Bronchial epithelial cell (primary cell): Measurements from ENCODE around the gene ADCY1. TPM values are rescaled to one million over a fixed set of nuclear protein-coding genes. Genes with fewer than 3 reads are reported as not detected.
A peak's percentile ranks its signal among the peaks of the same experiment; 100 is the strongest.

ENCODE experiments used
- DNase-seq: peaks from one replicate; pipeline ENCODE4 v3.0.0-alpha.2; 2010; ENCODE audit warnings: low read depth
- FAIRE-seq: peaks from 2 replicates; lab custom pipeline; 2011; peaks lifted over from hg19 to GRCh38; lab: Jason Lieb, UNC
- H3K27me3 ChIP-seq: 2 replicates; pipeline ENCODE4 v1.5.1; 2011; ENCODE audit warnings: low read length; ENCODE audit not compliant: control insufficient read depth, insufficient read depth
- H3K36me3 ChIP-seq: 2 replicates; pipeline ENCODE4 v1.5.1; 2011; ENCODE audit warnings: low read length; ENCODE audit not compliant: control insufficient read depth, insufficient read depth
- H3K4me3 ChIP-seq: 2 replicates; pipeline ENCODE4 v1.5.1; 2011; ENCODE audit warnings: mild to moderate bottlenecking, low read depth, low read length, control low read depth
- total RNA-seq: library from RNA; depleted of rRNA; stranded (reverse); fragments of >200 nt; gene quantifications from 2 replicates; pipeline ENCODE4 v1.2.1, GENCODE V29; 2014
- TF ChIP-seq, protein P1 (sequence below): IDR thresholded peaks from 2 replicates; pipeline ENCODE4 v1.5.1; 2011; ENCODE audit warnings: mild to moderate bottlenecking, moderate library complexity, low read length, control low read depth, inconsistent platforms; ENCODE audit not compliant: insufficient read depth, severe bottlenecking

Gene ADCY1
- total RNA-seq, 1 donor from 2014 or later = 0.79 TPM

GRCh38 chr7:45660901-45661211 lies 86.7 kb downstream of the ADCY1 start:
- TF ChIP-seq, protein P1, sequence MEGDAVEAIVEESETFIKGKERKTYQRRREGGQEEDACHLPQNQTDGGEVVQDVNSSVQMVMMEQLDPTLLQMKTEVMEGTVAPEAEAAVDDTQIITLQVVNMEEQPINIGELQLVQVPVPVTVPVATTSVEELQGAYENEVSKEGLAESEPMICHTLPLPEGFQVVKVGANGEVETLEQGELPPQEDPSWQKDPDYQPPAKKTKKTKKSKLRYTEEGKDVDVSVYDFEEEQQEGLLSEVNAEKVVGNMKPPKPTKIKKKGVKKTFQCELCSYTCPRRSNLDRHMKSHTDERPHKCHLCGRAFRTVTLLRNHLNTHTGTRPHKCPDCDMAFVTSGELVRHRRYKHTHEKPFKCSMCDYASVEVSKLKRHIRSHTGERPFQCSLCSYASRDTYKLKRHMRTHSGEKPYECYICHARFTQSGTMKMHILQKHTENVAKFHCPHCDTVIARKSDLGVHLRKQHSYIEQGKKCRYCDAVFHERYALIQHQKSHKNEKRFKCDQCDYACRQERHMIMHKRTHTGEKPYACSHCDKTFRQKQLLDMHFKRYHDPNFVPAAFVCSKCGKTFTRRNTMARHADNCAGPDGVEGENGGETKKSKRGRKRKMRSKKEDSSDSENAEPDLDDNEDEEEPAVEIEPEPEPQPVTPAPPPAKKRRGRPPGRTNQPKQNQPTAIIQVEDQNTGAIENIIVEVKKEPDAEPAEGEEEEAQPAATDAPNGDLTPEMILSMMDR = no peak
- DNase-seq = no peak
- Histone ChIP-seq H3K4me3 (no peak overlapping the region), H3K27me3 (no peaks in the 10 kb centered on the region), H3K36me3 (no peaks in the 10 kb centered on the region)
- FAIRE-seq = peak; percentile 36

GRCh38 chr7:45661302-45661995 lies 87.3 kb downstream of the ADCY1 start:
- Histone ChIP-seq H3K27me3 (no peaks in the 10 kb centered on the region), H3K36me3 (no peaks in the 10 kb centered on the region), H3K4me3 (no peak overlapping the region)
- TF ChIP-seq, protein P1 = no peak
- DNase-seq (no peak), FAIRE-seq (no peak)

- H3K27me3 ChIP-seq = no peaks in the 10 kb centered on the region
- H3K36me3 ChIP-seq = no peaks in the 10 kb centered on the region
- no peak for DNase-seq
- TF ChIP-seq, protein P1 = no peak
- no peak for FAIRE-seq
- no peak overlapping the region for H3K4me3 ChIP-seq
Observed at GRCh38 chr7:45662018-45662417, 87.8 kb downstream of the ADCY1 start.

DNA sequence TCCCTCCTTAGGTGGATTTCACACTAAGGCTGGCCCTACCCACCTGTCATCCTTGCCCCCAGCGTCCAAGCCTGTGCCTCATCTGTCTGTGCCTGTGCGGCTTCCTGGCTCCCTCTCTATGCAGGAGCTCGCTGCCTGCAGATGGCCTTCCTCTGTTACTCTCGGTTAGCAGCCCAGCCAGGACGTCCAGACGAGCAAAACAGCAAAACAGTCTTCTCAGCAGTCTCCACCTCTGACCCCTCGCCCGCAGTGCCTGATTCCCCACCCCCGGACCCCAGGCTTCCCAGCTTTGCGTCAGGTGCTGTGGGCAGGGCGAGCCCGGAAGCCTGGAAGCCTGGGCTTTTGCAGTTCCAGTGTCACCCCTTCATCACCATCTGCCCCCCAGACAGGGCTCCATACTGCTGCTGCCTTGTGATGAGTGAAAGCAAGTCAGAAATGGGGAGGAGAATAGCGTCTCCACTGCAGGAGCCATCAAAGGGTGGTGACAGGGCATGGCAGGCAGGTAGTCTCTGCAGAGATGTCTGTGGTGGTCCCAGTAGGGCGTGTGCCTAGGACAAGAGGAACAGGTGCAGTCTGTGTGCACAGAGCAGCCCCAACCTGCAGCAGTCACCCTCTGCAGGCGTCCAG lies 88.5 kb downstream of the ADCY1 start:
- FAIRE-seq (peak; percentile 28), DNase-seq (no peak)
- Histone ChIP-seq H3K27me3 (no peaks in the 10 kb centered on the region), H3K4me3 (no peak overlapping the region), H3K36me3 (no peaks in the 10 kb centered on the region)
- TF ChIP-seq, protein P1 = no peak

DNA sequence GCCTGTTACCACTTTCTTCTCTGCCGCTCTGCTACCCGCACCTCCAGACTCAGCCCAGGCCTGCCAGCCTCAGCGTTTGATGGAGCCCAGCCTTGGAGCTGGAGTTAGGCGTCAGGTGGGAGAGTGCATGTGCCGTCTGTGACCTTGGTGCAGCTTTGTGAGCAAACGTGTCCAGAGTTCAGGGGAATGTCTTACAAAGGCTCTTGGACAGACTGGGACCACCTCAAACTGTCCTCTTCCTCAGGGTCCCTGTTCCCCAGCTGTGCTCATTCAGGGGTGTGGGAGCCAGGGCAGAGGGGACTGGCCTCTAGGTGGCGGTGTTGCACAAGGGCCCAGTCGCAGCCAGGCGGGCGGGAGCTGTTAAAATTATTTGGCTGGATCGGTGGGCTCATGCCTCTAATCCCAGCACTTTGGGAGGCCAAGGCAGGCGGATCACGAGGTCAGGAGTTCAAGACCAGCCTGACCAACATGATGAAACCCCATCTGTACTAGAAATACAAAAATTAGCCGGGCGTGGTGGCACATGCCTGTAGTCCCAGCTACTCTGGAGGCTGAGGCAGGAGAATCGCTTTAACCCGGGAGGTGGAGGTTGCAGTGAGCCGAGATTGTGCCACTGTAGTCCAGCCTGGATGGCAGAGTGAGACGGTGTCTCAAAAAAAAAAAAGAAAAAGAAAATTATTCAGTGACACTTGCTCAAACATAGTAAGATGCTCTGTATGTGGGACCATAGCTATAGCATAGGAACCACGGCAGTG lies 89.2 kb downstream of the ADCY1 start:
- Histone ChIP-seq H3K4me3 (no peak overlapping the region), H3K27me3 (no peaks in the 10 kb centered on the region), H3K36me3 (no peaks in the 10 kb centered on the region)
- TF ChIP-seq, protein P1 = peak; percentile 78
- FAIRE-seq (no peak), DNase-seq (no peak)
